Endothelial cell (in vitro differentiated cells): ENCODE results near the gene ATRX. TPM values are rescaled to one million over a fixed set of nuclear protein-coding genes. Genes with fewer than 3 reads are reported as not detected.
A peak's percentile ranks its signal among the peaks of the same experiment; 100 is the strongest.
"Not testable (repeated sequence)": the region's sequence is repeated elsewhere in the genome, so short reads cannot be mapped to it uniquely, and the experiment has no call there.

Experiments
- DNase-seq: peaks from one replicate; pipeline ENCODE4 v3.0.0; 2021; ENCODE audit warnings: low spot score
- H3K27ac Mint-ChIP-seq: one replicate; pipeline ENCODE4 v1.8.0; 2021; ENCODE audit warnings: mixed read lengths, inconsistent platforms; ENCODE audit not compliant: unreplicated experiment
- H3K27me3 Mint-ChIP-seq: one replicate; pipeline ENCODE4 v1.8.0; 2021; ENCODE audit warnings: mild to moderate bottlenecking, moderate library complexity, mixed read lengths, inconsistent platforms; ENCODE audit not compliant: unreplicated experiment
- H3K36me3 Mint-ChIP-seq: one replicate; pipeline ENCODE4 v1.8.0; 2021; ENCODE audit warnings: mild to moderate bottlenecking, low read depth, mixed read lengths, inconsistent platforms; ENCODE audit not compliant: unreplicated experiment
- H3K4me1 Mint-ChIP-seq: one replicate; pipeline ENCODE4 v1.8.0; 2021; ENCODE audit warnings: mild to moderate bottlenecking, mixed read lengths, inconsistent platforms; ENCODE audit not compliant: unreplicated experiment
- H3K4me3 Mint-ChIP-seq: one replicate; pipeline ENCODE4 v1.8.0; 2021; ENCODE audit warnings: mild to moderate bottlenecking, mixed read lengths, inconsistent platforms; ENCODE audit not compliant: unreplicated experiment
- H3K9me3 Mint-ChIP-seq: one replicate; pipeline ENCODE4 v1.8.0; 2021; ENCODE audit warnings: mixed read lengths, inconsistent platforms; ENCODE audit not compliant: unreplicated experiment
- CTCF ChIP-seq: fragments of 200-600 bp; sonication (generic); IDR thresholded peaks from one replicate; pipeline ENCODE4 v1.5.0; 2021; ENCODE audit warnings: antibody characterized with exemption; ENCODE audit not compliant: unreplicated experiment
- total RNA-seq: library from RNA; stranded (reverse); fragmentation: NEBNext Ultra II Directional; extraction: Animal tissue kit (Norgen Biotek cat#: 25700); gene quantifications from one replicate; pipeline ENCODE4 v1.2.1, GENCODE V29; 2021; ENCODE audit not compliant: unreplicated experiment

Gene ATRX
- total RNA-seq, 1 donor from 2014 or later, result 112 TPM

- H3K27me3 Mint-ChIP-seq, result peaks cover 2% of the 10 kb centered on the region
- H3K4me3 Mint-ChIP-seq, result peak overlapping the region; percentile 42
- no peak for TF ChIP-seq CTCF
- no peak for DNase-seq
- H3K27ac Mint-ChIP-seq, result peak overlapping the region; percentile 99
- H3K4me1 Mint-ChIP-seq, result peaks cover 22% of the 10 kb centered on the region
- H3K9me3 Mint-ChIP-seq, result no peaks in the 10 kb centered on the region
- no peaks in the 10 kb centered on the region for H3K36me3 Mint-ChIP-seq
These were observed 280.8 kb downstream of the ATRX start for GRCh38 chrX:77505227-77505626.

- Mint-ChIP-seq H3K27ac (no peak overlapping the region), H3K4me3 (no peak overlapping the region), H3K36me3 (no peaks in the 10 kb centered on the region), H3K4me1 (peaks cover 19% of the 10 kb centered on the region), H3K9me3 (no peaks in the 10 kb centered on the region), H3K27me3 (peaks cover 2% of the 10 kb centered on the region)
- DNase-seq, result no peak
- no peak for TF ChIP-seq CTCF
These were observed 283.0 kb downstream of the ATRX start for GRCh38 chrX:77502951-77503525.

- H3K36me3 Mint-ChIP-seq, H3K9me3 Mint-ChIP-seq, H3K4me3 Mint-ChIP-seq, DNase-seq, H3K27me3 Mint-ChIP-seq, H3K27ac Mint-ChIP-seq: not testable (repeated sequence)
- H3K4me1 Mint-ChIP-seq, result peaks cover 16% of the 10 kb centered on the region
These were observed 285.9 kb downstream of the ATRX start for GRCh38 chrX:77500164-77500563.

- no peaks in the 10 kb centered on the region for H3K4me1 Mint-ChIP-seq
- no peaks in the 10 kb centered on the region for H3K9me3 Mint-ChIP-seq
- no peak overlapping the region for H3K27ac Mint-ChIP-seq
- no peaks in the 10 kb centered on the region for H3K36me3 Mint-ChIP-seq
- no peak for TF ChIP-seq CTCF
- DNase-seq, result no peak
- H3K27me3 Mint-ChIP-seq, result no peaks in the 10 kb centered on the region
- H3K4me3 Mint-ChIP-seq, result no peak overlapping the region
These were observed 292.1 kb downstream of the ATRX start for GRCh38 chrX:77493677-77494553.

- TF ChIP-seq CTCF, result no peak
- Mint-ChIP-seq H3K36me3 (peaks cover 2% of the 10 kb centered on the region), H3K27me3 (peaks cover 2% of the 10 kb centered on the region), H3K4me1 (no peaks in the 10 kb centered on the region), H3K9me3 (no peaks in the 10 kb centered on the region), H3K27ac (no peak overlapping the region), H3K4me3 (no peak overlapping the region)
- no peak for DNase-seq
These were observed 302.0 kb downstream of the ATRX start for GRCh38 chrX:77484045-77484444.
